GM19455 (cell line): ENCODE data around the gene BUD13.
A peak's percentile ranks its signal among the peaks of the same experiment; 100 is the strongest.
"Not testable (repeated sequence)": the region's sequence is repeated elsewhere in the genome, so short reads cannot be mapped to it uniquely, and the experiment has no call there.

Source experiments
- ATAC-seq: cut with Tn5 transposase; IDR thresholded peaks from one replicate; pipeline ENCODE4 v1.9.1; 2021; ENCODE audit not compliant: unreplicated experiment

BUD13 gene

GRCh38 chr11:116772443-116773202, at the start of gene BUD13:
TSS of gene BUD13 (minus strand) at chr11:116772987. CDS start at chr11:116772964, 23 bp downstream.
- ATAC-seq = peak; percentile 83

GRCh38 chr11:116822575-116822974, 49.8 kb upstream of the BUD13 start:
- ATAC-seq = no peak

- ATAC-seq = no peak
Measured at GRCh38 chr11:116821050-116821918, 48.5 kb upstream of the BUD13 start.

GRCh38 chr11:116819049-116819448, 46.3 kb upstream of the BUD13 start:
- ATAC-seq = no peak

GRCh38 chr11:116814502-116814901, 41.7 kb upstream of the BUD13 start:
- no peak for ATAC-seq

GRCh38 chr11:116813781-116814471, 41.1 kb upstream of the BUD13 start:
- ATAC-seq = no peak

GRCh38 chr11:116813170-116813569, 40.4 kb upstream of the BUD13 start:
- no peak for ATAC-seq

GRCh38 chr11:116812109-116812508, 39.3 kb upstream of the BUD13 start:
- no peak for ATAC-seq

GRCh38 chr11:116811194-116811593, 38.4 kb upstream of the BUD13 start:
- no peak for ATAC-seq

GRCh38 chr11:116808262-116809175, 35.7 kb upstream of the BUD13 start:
- ATAC-seq = no peak

- ATAC-seq = no peak
Measured at GRCh38 chr11:116807601-116808261, 34.9 kb upstream of the BUD13 start.

- ATAC-seq = no peak
Measured at GRCh38 chr11:116804001-116804400, 31.2 kb upstream of the BUD13 start.

- ATAC-seq = not testable (repeated sequence)
Measured at GRCh38 chr11:116801662-116802061, 28.9 kb upstream of the BUD13 start.

GRCh38 chr11:116800610-116801009, 27.8 kb upstream of the BUD13 start:
- no peak for ATAC-seq

GRCh38 chr11:116798368-116798767, 25.6 kb upstream of the BUD13 start:
- no peak for ATAC-seq

- ATAC-seq = no peak
Measured at GRCh38 chr11:116797816-116798215, 25.0 kb upstream of the BUD13 start.

- no peak for ATAC-seq
Measured at GRCh38 chr11:116796548-116796947, 23.8 kb upstream of the BUD13 start.

- no peak for ATAC-seq
Measured at GRCh38 chr11:116794851-116795250, 22.1 kb upstream of the BUD13 start.

- ATAC-seq = no peak
Measured at GRCh38 chr11:116793772-116794097, 20.9 kb upstream of the BUD13 start.
